Endometrium (tissue), 2 donors: Measurements from ENCODE around the gene B3GAT2.
"Not testable (repeated sequence)": the region's sequence is repeated elsewhere in the genome, so short reads cannot be mapped to it uniquely, and the experiment has no call there.

Experiments used
- FAIRE-seq: peaks from 2 replicates; lab custom pipeline; 2012; peaks lifted over from hg19 to GRCh38; lab: Jason Lieb, UNC
- donor health status: control.
- donor health status: control.

B3GAT2 gene, protein sequence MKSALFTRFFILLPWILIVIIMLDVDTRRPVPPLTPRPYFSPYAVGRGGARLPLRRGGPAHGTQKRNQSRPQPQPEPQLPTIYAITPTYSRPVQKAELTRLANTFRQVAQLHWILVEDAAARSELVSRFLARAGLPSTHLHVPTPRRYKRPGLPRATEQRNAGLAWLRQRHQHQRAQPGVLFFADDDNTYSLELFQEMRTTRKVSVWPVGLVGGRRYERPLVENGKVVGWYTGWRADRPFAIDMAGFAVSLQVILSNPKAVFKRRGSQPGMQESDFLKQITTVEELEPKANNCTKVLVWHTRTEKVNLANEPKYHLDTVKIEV

DNA sequence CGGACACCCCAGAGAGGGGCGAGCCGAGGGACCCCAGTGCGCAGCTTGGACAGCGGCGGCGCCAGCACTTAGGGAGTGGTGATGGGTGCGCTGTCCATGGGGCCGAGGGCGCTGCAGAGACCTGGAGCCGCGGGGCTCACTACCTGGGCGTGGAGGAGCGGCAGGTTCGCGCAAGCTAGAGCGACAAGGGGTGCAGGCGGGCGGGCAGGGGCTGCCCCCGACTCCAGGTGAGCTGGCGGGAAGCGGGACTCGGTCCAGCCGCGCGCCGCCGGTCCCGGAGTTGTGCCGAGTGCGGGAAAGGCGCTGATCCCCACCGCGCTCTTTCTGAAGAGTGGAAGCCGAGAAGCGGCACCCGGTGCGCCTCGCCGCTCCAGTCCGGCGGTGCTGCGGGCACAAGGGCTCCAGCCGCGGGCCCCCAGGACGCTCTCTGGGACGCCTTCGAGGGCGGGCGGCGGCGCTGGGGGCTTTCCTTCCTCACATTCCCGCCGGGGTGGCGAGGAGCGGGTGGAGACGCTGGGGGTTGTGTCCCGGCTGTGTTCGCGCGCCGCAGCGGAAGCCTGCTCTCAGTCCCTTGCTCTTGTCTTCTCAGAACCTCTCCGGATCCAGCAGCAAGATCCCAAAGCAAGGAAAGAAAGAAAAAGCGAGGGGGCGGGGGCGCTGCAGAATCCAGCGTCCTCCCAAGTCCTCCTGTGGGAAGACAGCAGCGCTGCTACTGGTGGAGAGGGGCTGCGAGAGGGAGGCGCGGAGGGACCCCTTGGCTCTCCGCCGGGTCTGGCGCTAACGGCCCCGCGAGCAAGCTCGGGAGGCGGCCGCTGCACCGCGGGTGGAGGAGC, at the start of gene B3GAT2:
Gene B3GAT2, minus strand, starts transcription at position 610 of the 833 bp plus-strand sequence. CDS start 631 bp downstream, outside the sequence.
- no peak for FAIRE-seq

DNA sequence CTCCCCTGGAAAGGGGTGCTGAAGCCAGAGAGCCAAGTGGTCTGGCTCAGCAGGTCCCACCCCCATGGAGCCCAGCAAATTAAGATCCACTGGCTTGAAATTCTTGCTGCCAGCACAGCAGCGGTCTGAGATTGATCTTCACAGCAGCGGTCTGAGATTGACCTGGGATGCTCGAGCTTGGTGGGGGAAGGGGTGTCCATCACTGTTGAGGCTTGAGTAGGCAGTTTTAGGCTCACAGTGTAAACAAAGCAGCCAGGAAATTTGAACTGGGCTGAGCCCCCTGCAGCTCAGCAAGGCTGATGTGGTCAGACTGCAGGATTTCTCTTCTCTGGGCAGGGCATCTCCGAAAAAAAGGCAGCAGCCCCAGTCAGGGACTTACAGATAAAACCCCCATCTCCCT, 41.3 kb upstream of the B3GAT2 start:
- no peak for FAIRE-seq

DNA sequence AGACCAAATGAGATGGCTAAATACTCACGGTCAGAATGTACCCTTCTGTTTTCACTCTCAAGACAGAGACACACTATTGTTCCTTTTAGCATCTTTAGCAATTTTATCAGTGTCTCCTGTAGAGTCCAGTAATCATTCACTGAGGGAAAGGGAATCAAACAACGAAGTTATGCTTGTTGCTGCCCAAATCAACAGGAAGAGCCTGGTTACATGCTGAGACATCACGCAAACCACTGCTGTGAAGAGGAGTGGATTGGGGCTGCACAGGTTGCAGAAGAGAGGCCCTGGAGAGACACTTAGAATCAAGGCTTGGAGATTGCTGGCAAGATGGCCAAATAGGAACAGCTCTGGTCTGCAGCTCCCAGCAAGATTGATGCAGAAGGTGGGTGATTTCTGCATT, 40.5 kb upstream of the B3GAT2 start:
- no peak for FAIRE-seq

DNA sequence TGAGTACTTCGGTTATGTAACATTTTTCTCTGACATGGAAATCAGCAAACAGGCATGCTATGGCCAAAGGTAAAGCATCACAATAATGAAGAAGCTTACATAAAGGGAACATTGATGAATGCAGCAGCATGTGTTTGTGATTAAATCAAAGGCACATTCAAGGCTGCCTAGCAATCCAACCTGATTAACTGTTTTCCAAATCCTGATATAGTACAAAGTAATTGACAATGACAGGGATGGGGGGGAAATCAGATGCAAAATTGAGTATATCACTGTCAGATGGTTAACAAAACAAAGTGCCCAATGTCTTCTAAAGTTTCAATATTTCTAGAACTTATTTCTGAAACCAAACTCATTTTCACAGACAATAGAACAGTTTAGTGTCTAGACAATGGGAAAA, 39.2 kb upstream of the B3GAT2 start:
- FAIRE-seq, result no peak

DNA sequence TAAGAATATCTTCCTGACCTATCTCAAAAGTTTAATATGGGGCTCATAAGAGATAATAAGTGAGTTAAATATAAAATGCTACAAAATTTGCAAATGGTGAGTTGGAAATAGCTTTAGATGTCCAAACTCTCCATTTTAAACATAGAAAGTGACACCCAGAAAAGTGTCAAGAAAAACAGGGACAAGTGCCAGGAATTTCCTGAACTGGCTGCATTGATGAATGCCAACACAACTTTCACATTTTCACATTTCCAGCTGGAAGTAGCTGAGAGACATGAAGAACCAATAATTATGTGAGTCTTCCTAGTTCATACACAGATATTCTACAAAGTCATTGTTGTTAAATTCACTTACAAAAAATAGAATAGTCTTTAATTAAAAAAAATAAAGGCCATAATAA, 38.6 kb upstream of the B3GAT2 start:
- FAIRE-seq, result no peak

DNA sequence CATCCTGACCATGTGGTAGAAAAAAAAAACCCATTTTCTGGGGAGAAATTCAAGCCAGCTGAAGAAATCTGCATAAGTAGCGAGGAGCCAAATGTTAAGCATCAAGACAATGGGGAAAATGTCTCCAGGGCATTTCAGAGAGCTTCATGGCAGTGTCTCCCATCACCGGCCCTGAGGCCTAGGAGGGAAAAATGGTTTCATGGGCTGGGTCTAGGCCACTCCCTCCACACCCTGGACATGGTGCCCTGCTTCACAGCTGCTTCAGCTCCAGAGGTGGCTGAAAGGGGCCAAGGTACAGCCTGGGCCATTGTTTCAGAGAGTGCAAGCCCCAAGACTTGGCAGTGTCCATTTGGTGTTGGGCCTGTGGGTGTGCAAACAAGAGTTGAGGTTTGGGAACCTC, 34.4 kb upstream of the B3GAT2 start:
- no peak for FAIRE-seq

DNA sequence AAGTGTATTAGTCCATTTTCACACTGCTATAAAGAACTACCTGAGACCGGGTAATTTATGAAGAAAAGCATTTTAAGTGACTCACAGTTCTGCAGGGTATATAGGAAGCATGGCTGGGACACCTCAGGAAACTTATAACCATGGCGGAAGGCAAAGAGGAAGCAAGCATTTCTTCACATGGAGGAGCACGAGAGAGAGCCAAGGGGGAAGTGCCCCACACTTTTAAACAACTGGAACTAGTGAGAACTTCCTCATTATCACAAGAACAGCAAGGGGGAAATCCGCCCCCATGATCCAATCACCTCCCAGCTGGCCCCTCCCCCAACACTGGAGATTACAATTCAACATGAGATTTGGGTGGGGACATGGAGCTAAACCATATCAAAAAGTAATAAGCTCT, 28.3 kb upstream of the B3GAT2 start:
- no peak for FAIRE-seq

DNA sequence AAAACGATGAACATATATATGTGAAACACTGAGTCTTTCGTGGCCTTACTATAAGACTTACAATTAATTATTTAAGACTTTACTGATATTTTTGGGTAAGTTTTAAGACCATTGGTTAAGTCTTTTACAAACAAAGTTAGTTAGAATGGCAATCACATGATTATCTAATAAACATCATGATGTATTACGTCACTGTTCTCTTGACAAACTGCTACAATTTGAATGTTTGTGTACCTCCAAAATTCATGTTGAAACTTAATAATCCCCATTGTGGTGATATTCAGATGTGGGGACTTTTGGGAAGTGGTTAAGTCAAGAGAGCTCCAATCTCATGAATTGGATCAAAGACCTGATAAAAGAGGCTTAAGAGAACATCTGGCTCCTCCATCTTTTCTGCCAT, 25.9 kb upstream of the B3GAT2 start:
- no peak for FAIRE-seq

DNA sequence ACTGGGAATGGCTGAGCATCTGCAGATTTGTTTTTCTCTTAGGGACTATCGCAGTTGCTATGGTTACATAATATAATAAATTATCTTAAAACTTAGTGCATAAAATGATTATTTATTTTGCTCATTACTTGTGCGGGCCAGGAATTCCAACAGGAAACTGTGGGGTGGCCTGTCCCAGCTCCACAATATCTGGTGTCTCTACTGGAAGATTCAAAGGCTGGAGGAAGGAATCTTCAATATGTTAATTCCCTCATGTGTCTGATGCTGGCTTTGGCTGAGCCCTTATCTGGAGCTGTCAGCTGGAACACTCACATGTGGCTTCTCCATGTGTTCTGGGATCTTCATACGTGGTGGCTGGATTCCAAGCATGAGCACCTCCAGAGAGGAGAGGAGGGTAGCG, 23.9 kb upstream of the B3GAT2 start:
- FAIRE-seq, result no peak

DNA sequence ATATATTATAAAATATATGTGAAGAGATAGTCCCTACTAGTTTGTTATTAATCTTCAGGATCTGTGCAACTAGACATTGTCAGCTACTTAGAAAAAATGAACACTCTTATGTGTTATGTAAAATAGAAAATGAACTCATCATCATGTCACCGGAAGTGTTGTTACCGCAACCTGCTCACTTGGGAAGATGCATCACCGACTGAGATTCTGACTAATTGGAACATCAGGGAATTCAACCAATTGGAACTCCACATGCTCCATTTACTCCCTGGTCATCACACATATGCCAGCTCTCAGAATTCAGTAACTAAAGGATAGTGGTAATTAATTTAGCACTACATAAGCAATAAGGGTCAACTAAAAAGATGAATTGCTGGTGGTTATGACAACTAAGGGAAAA, 16.7 kb upstream of the B3GAT2 start:
- FAIRE-seq, result no peak

DNA sequence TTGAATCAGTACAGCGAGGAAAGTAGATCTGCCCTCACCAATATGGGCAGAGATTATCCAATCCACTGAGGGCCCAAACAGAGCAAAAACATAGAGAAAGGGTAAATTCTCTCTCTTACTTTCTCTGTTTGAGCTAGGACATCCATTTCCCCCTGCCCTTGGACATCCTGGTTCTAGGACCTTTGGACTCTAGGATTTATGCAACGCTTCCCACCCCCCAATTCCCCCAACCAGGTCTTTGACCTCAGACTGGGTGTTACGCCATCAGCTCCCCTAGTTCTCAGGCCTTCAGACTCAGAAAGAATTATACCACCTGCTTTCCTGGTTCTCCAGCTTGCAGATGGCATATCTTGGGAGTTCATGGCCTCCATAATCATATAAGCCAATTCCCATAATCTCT, 10.2 kb upstream of the B3GAT2 start:
- no peak for FAIRE-seq

DNA sequence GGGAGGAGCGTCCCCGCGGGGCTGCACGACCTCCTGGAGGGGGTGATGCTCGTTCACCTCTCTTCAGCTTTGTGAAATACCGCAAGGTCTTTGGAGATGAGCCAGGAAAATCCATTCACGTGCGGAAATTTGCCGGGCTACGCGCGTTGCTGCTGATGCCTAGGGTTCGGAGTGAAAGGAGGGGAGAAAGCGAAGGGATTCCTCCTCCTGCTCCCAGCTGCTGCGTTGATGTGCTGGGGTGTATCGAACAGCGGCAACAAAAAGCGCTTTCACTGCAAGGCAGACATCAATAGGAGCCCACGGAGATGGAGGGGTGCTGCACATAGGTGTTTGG, 391 bp upstream of the B3GAT2 start:
- no peak for FAIRE-seq

DNA sequence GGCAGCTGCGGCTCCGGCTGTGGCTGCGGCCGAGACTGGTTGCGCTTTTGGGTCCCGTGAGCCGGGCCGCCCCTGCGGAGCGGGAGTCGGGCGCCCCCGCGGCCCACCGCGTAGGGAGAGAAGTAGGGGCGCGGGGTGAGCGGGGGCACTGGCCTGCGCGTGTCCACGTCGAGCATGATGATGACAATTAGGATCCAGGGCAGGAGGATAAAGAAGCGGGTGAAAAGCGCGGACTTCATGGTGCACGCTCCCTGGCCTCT, 739 bp downstream of the B3GAT2 start:
- FAIRE-seq, result no peak

DNA sequence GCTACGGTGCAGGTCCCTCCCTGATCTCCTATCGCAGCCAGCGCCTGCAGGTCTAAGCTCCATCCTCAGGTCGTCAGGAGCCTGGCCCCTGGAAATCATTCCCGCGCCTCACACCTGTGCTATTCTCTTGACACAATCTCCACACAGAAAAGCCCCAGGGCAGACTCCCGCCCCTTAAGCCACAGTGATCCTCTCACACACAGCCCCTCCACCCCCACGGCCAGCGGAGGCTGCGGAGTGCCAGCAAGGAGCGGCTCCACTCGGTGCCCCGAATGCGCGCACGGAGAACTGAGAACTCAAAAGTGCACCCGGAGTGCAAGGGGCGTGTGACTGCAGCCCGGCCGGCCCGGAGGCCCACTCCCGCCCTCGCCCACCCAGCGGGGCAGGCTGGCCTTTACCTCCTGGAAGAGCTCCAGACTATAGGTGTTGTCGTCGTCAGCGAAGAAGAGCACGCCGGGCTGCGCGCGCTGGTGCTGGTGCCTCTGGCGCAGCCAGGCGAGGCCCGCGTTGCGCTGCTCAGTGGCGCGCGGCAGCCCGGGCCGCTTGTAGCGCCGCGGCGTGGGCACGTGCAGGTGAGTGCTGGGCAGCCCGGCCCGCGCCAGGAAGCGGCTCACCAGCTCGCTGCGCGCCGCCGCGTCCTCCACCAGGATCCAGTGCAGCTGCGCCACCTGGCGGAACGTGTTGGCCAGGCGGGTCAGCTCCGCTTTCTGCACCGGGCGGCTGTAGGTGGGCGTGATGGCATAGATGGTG, 1.2 kb downstream of the B3GAT2 start:
- FAIRE-seq, result no peak

DNA sequence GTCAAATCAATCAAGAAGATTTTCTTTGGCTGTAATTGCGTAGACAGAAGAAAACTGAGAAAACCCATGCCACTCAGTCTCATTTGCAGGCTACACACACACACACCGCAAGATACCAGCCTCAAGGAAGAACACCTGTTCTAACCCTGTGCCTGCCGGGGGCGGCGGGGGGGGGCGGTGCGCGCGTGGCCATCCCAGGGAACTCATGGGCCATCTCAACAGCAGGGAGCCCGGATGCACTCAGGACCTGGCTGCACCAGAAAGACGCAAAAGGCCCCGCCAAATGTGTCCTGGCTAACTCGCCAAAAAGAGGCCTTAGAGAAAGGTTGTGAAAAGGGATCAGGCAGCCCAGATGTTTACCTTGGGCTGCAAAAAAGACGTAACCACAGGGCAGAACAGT, 2.1 kb downstream of the B3GAT2 start:
- no peak for FAIRE-seq

DNA sequence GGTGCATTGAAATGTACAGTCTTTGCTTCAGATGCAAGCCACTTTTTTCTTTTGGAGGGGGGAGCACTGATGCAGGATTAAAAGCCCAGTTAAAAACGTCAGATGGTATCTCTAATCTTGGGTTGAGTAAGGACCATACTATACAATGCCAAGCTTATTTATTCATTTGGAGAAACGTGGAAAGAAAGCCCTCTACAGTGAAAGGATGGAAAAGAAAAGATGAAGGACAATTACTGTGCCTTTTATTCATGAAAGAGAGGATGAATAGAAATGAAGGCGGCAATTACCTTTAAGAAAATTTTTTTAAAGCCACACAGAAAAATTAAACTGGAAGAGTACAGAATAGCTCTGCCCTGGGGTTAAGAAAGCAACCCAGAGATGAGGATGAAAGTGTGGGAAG, 2.7 kb downstream of the B3GAT2 start:
- FAIRE-seq, result no peak

DNA sequence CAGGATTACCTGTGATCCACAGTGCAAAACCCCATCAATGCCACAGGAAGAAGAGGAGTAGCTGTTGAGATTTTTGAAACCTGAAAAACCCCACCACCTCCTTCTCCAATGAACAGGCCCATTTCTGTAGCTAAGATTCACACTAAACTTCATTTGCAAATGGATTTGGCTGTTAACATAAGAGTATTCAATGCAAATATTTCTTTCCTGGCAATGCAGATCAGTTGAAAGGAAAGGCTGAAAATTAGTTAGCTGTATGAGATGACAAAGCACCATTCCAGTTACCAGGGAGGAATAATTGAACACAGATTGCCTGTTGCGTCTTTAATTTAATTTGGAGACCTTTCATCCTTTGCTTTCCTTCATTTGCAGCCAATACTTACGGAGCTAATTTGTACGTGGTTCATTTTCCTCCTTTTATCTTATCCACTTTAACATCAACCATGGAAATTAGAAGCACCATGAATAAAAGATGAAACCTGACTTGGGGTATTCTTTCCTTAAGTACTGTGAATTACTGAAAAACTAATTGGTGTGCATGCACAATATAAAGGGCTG, 4.2 kb downstream of the B3GAT2 start:
- FAIRE-seq, result no peak

DNA sequence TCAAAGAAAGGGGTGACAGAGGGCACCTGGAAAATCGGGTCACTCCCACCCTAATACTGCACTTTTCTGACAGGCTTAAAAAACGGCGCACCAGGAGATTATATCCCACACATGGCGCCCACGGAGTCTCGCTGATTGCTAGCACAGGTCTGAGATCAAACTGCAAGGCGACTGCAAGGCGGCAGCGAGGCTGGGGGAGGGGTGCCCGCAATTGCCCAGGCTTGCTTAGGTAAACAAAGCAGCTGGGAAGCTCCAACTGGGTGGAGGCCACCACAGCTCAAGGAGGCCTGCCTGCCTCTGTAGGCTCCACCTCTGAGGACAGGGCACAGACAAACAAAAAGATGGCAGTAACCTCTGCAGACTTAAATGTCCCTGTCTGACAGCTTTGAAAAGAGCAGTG, 12.5 kb downstream of the B3GAT2 start:
- FAIRE-seq, result not testable (repeated sequence)

DNA sequence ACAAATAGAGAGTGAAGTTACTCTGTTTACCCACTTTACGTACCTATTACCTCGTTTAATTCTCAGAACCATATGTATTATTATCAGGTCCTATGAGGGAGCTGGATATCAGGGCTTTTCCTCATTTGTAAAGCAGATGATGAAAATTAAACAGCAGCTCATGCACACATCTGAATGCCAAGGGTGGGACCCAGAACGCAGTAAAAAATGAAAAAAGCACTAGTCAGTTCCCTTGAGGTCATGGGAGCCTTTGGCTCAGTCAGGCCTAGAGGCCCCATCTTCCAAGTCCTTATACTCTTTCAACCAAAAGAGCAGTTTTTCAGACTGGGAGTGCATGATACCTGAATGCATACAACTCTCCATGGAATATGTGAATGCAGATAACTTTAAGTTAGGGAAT, 23.0 kb downstream of the B3GAT2 start:
- no peak for FAIRE-seq

DNA sequence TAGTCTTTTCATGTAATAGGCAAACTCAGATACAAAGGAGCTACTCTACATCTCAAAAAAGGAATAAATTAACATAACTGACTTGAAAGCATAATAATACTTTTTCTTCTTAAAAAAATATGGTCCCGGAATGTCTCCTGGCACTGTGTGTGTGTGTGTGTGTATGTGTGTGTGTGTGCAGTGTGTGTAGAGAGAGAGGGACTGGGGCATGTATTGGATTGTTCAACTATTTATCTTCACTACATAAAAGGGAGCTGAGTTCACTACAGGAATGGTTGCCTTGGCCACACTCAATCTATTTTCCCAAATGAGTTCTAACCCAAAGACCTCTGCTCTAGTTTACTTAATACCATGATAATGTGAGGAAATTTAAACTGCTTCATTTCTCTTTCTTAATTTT, 51.1 kb downstream of the B3GAT2 start:
- FAIRE-seq, result no peak

DNA sequence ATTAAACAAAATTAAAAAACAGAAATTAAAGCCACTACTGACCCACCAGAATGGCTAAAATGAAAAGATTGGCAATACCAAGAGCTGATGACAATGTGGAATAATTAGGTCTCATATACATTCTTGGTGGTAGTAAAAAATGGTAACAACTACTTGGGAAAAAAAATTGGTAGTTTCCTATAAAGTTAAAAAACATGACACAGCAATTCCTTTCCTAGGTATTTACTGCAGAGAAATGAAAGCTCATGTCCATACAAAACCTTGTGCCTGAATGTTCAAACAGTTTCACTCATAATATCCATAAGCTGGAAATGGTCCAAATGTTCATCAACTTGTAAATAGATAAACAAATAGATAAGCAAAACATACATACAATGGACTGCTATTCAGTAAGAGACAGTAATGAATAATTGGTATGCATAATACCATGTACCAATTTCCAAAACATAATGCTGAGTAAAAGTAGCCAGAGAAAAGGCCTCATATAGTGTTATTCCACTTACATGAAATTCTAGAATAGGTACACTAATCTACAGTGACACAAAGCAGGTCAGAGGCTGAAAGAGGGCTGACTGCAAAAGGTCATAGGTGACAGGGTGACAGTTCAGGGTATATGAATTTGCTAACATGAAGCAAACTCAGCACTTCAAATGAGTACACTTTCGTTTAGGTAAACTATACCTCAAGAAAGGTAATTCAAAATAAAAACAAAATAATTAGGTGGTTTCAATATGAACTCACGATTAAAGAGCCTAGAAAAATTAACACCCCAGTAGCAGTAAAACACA, 53.0 kb downstream of the B3GAT2 start:
- no peak for FAIRE-seq

DNA sequence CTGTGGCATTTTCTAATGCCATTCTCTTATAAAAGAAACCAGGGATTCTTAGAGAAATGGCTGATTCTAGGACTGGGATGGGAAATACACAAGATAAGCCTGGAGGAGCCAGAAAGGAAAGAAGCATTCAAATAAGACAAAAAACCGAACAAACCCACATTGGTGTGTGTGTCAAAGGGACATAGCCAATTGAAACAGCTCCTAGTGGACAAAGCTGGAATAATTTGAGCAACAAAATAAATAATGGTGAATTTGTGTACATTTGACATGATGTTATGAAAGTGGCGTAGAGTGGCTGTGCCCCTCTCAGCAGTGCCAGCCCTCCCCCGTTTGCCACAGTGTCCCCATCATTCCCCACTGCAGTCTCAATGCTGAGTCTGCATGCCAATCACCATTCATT, 55.5 kb downstream of the B3GAT2 start:
- no peak for FAIRE-seq
